GM12865 (cell line): ENCODE data around the gene LUC7L3.

Experiments used
- DNase-seq: peaks from one replicate; pipeline ENCODE4 v3.0.0; 2010; ENCODE audit warnings: low read depth
- H3K4me3 ChIP-seq: 2 replicates; pipeline ENCODE4 v1.5.1; 2011; ENCODE audit warnings: mild to moderate bottlenecking, low read depth, low read length, control low read depth
- CTCF ChIP-seq: IDR thresholded peaks from 2 replicates; pipeline ENCODE4 v1.5.1; 2011; ENCODE audit warnings: low read length, control low read depth, low read depth, inconsistent platforms; ENCODE audit not compliant: insufficient read depth; ENCODE audit errors: missing control alignments

Gene LUC7L3

DNA sequence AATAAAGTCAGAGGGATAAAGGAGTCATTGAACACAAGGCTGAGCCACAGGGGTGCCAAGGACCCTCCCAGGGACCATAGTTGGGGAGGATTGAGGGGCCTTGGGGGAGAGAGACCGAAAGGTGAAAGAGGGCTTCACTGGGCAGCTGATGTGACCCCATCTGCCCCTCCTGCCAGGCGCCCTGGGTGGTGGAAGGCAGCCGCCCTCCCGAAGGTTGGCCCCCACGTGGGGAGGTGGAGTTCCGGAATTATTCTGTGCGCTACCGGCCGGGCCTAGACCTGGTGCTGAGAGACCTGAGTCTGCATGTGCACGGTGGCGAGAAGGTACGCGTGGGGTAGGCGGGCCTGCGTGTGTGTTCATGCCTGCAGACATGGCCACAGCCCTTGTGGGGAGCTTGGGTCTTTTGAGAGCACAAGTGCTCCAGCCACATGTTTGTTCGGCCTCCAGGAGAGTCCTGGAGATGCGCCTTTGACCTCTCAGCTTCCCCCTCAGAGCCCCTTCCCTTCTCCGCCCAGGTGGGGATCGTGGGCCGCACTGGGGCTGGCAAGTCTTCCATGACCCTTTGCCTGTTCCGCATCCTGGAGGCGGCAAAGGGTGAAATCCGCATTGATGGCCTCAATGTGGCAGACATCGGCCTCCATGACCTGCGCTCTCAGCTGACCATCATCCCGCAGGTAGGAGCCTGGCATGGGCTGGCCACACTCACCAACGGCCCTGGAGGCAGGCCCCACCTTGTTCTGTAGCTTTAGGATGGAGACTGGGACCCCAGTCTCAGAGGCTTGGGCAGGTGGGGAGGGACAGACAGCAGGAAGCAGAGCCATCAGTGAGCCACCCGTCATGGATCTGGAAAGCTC lies 35.7 kb upstream of the LUC7L3 start:
- H3K4me3 ChIP-seq, result no peak overlapping the region
- no peak for DNase-seq
- TF ChIP-seq CTCF, result no peak

- no peak overlapping the region for H3K4me3 ChIP-seq
- TF ChIP-seq CTCF, result no peak
- DNase-seq, result no peak
These were observed 35.2 kb upstream of the LUC7L3 start for GRCh38 chr17:50684288-50684611.

DNA sequence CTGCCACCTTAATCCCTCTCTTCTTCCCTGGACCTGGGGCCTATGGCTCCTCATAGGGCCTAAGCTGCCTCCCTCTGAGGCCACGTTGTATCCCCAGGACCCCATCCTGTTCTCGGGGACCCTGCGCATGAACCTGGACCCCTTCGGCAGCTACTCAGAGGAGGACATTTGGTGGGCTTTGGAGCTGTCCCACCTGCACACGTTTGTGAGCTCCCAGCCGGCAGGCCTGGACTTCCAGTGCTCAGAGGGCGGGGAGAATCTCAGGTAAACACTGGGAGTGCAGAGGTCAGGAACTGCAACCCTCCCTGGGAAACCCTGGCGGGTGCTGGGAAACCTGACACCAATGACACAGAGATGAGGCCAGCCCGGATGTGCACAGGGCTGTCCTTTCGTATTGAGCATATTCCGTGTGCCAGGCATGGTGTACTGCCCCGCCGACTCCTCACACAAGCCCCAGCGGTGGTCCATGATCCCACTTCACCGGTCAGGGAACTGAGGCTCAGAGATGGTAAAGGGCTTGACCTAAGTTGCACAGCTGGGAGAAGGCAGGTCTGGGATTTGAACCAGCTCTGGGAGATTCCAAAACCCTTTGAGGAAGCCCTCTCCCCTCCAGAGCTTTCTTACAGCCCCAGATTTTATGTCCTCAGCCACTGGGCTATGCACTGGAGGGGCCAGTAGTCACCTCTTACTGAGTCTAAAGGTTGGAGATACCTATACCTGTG lies 34.6 kb upstream of the LUC7L3 start:
- no peak for DNase-seq
- TF ChIP-seq CTCF, result no peak
- no peak overlapping the region for H3K4me3 ChIP-seq

DNA sequence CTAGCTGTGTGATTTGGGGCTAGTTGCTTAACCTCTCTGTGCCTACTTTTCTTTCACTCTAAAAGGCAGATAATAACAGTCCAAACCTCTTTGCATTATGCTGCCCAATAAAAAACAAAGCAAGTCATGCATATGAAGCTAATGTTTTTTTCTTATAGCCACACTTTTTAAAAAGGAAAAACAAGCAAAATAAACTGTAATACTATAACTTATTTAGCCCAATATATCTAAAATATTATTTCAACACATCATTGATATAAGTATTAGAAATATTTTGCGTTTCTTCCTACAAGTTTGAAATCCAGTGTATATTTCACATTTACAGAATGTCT lies 34.1 kb upstream of the LUC7L3 start:
- TF ChIP-seq CTCF, result no peak
- H3K4me3 ChIP-seq, result no peak overlapping the region
- DNase-seq, result no peak

GRCh38 chr17:50685691-50686493 lies 33.5 kb upstream of the LUC7L3 start:
- no peak overlapping the region for H3K4me3 ChIP-seq
- TF ChIP-seq CTCF, result no peak
- no peak for DNase-seq

- DNase-seq, result no peak
- no peak for TF ChIP-seq CTCF
- H3K4me3 ChIP-seq, result no peak overlapping the region
These were observed 32.8 kb upstream of the LUC7L3 start for GRCh38 chr17:50686494-50687199.
